Left forelimb (tissue), 1 donor: ENCODE measurements around the gene BORCS8.
A peak's percentile ranks its signal among the peaks of the same experiment; 100 is the strongest.
"Not testable (repeated sequence)": the region's sequence is repeated elsewhere in the genome, so short reads cannot be mapped to it uniquely, and the experiment has no call there.

ENCODE experiments used
- DNase-seq: peaks from one replicate; pipeline ENCODE4 v3.0.0-alpha.2; 2018; ENCODE audit warnings: low spot score

The BORCS8 gene

DNA sequence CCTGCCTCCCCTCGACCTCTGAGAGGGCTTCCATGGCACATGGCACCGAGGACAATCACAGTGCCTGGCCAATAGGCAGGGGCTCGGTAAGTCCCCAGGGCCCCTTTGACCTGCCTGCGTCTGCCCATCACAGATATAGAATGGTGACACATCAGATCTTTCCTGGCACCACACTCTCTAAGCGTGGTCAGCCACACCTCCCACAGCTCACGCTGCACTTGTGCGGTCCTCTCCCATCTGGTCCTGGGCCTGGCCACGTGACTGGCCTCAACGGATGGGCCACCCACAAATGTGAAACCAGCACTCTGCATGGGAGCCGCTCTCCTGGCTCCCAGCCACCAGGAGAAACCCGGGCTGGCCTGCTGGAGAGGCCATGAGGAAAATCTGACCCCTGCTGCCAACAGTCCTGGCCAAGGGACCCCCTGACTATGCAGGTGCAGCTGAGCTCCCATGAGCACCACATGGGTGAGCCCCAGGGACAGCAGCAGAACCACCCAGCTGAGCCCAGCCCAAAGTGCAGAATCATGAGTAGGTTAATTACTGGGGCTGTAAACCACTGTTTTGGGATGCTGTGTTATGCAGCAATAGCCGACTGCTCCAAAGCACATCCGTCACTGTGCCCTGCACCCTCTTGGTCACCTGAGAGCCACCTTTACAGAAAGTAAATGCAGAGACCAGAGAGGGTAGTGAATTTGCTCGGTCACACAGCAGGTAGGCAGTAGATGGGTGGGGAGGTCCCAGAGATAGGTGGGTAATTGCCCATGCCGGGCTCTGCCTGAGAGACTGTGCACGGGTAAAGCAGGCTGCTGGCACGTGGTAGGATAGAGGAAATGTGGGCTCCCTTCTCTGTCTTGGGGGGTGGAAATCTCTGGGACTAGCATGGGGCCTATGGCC lies 12.2 kb downstream of the BORCS8 start:
- no peak for DNase-seq

GRCh38 chr19:19176950-19177349 lies 15.0 kb downstream of the BORCS8 start:
- DNase-seq: no peak

GRCh38 chr19:19173243-19173642 lies 18.7 kb downstream of the BORCS8 start:
- not testable (repeated sequence) for DNase-seq

- no peak for DNase-seq
Observed at GRCh38 chr19:19171821-19172532, 20.0 kb downstream of the BORCS8 start.

GRCh38 chr19:19170873-19171672 lies 20.9 kb downstream of the BORCS8 start:
- no peak for DNase-seq

- peak; percentile 80 for DNase-seq
Observed at GRCh38 chr19:19170053-19170872, 21.7 kb downstream of the BORCS8 start, which contains the start of gene MEF2B. Gene MEF2B, minus strand, starts transcription at chr19:19170263. Its CDS starts 19,528 bp downstream, at chr19:19150735.

DNA sequence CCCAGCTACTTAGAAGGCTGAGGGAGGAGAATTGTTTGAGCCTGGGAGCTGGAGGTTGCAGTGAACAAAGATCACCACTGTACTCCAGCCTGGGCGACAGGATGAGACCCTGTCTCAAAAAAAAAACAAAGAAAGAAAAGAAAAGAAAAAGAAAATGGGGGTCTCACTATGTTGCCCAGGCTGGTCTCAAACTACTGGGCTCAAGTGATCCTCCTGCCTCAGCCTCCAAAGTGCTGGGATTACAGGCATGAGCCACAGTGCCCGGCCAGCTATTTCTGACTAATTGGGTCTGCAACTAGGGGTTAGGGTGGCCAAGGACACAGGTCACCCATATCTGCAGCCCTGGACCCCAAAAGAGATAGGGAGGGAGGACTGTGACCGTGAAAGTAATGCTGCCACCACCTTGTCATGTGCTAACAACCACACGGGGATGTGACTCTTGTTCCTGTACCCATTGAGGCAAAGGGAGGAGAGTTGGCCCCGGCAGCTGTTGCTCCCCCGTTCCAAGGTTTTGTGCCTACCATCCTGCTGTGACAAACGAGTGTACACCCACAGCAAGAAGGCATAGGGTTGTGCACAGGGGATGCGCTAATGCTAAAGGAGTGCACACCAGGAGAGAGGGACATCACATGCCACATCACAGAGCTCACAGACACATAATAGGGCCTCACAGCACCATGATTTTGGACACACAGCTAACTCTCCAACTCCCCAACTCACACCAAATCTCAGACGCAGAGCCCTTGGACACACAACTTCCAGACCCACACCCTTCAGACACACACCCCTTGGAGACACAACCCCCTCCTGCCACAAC lies 22.5 kb downstream of the BORCS8 start:
- no peak for DNase-seq

GRCh38 chr19:19167612-19168011 lies 24.3 kb downstream of the BORCS8 start:
- no peak for DNase-seq

DNA sequence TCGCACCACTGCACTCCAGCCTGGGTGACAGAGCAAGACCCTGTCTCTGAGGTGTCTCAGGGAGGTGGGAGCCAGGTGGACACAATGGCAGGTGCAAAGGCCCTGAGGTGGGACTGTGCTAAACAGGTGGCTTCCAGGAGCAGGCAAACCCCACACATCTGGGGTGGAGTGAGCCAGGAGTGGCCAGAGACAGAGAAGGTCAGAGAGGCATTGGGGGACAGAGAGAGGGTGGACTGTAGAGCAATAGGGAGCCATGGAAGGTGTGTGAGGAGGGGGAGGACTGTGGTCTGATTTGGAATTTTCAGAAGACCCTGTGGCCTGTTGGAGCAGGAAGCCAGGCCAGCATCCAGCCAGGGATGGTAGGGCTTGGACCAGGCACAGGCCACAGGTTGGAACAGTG lies 26.6 kb downstream of the BORCS8 start:
- no peak for DNase-seq

DNA sequence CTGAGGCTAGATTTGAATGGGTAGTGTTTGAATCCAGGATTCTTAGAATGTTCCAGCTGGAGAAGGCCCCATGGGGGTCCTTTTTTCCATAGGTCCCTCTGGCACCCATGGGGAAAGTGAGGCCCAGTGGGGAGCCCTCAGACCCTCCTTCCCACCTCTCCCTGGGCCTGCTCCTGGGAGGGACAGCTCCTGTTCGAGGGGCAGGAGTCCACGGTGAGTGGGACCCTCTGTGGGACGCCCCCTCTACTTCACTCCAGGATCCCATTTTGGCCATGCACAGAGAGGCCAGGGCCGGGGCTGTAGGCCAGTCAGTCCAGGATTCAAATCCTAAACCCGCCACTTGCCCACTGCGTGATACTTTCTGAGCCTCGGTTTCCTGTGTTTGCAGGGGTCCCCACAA lies 29.5 kb downstream of the BORCS8 start:
- no peak for DNase-seq

- DNase-seq: no peak
Observed at GRCh38 chr19:19160461-19161035, 31.4 kb downstream of the BORCS8 start.

DNA sequence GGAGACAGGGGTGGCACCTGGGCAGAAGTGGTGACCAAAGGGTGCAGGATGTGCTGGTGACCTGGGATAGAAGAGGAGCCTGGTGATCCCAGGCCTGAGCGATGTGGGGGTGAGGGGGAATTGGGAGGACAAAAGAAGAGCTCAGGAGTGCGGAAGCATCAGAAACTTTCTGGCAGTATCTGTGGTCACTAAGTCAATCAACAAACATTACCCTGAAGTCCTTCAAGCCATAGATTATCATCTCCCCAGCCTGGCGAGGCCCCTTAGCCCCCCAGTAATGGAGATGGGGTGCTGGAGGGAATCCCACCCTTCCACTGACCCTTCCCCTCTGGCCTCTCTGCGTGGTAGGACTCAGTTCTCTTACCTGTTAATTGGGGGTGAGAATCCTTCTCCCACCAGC lies 32.4 kb downstream of the BORCS8 start:
- DNase-seq: no peak

DNA sequence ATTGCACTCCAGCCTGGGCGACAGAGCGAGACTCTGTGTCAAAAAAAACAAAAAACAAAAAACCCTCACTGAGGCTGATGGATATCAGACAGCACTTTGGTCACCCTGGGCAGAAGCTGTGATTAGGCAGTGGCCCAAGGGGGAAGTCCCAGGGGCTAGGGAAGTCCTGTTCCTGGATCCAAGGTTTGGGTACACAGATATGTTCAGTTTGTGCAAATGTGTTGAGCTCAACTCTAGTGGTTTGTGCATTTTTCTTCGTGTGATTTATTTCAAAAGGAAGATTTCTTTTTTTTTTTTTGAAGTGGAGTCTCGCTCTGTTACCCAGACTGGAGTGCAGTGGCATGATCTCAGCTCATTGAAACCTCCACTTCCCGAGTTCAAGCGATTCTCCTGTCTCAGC lies 34.1 kb downstream of the BORCS8 start:
- DNase-seq: no peak

DNA sequence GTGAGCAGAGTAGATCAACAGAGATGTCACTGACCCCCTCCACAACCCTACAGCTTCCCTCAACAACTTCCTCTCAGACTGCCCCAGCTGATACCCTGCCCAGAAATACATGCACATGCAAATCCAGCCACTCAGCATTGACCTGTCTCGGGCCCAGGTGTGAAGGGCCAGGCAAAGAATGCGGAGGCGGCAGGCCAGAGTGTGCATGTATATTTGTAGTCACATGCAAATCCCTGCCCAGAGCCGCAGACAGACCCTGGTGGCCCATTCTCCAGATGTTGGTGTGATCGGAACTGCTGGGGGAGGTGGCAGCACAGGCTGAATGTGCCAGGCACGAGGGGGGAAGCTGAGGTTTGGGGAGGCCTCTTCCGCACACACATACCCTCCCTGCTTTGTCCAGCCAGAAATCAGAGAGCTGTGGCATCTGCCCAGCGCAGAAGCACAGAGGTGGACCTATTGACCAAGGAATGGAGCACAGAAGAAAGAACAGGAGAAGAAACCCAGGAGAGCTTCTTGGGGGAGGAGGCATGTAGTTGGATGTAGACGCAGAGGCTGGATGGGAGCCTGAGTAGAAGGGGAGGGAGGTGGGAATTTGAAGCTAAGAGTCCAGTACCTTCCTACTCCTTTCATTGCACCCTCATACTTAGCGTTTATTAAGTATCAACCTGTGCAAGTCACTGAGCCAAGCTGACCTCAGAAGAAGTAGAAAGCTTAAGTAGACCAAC lies 36.3 kb downstream of the BORCS8 start:
- DNase-seq: no peak

DNA sequence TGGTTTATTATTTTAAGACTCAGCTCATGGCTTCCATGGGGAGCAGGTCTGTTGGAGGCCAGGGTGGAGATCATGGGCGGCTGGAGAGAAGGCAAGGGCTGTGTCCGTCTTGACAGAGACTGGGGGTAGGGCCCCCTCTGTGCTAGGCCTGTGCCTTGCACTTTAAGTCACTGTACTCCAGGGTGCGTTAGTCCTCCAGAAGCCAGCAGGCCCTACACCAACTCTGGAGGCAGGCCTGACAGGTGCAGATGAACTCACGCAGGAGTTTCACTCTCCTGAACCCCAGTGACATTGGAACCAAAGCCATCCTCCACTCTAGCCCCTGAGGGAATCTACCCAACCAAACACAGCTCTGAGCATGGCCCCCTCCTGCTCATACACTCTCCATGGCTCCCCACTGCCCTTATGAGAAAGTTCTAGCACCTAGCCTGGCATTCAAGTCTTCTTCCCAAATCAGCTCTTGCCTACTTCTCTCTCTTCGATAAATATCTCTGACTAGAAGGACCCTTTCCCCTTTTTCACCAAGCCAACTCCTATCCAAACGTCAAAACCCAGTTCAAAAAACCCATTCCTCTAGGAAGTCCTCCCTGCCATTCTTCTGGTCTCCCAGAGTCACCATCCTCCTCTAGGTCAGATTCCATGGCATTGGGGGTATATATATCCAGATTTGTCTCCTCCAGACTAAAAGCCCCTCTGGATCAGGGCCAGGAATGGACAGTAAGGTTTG lies 37.0 kb downstream of the BORCS8 start:
- no peak for DNase-seq

GRCh38 chr19:19152668-19153384 lies 39.1 kb downstream of the BORCS8 start:
- no peak for DNase-seq

DNA sequence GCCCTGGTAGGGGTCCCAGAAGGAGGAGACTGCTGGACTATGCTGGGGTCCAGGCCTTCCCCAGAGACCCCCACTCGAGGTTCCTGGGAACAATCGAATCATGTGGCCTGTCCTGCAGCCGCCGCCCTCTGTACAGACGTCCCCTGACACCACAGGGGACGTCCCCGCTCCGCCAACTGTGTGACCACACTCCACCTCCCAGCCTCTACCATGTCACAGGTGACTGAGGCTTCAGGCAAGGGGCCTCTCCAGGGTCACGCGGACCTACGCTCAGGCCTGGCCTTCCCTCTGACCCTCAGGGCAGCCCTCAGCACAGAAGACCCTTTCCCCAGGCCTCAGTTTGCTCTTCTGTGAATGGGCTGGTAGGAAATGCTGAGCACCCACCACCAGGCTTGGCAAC lies 40.5 kb downstream of the BORCS8 start:
- DNase-seq: no peak

DNA sequence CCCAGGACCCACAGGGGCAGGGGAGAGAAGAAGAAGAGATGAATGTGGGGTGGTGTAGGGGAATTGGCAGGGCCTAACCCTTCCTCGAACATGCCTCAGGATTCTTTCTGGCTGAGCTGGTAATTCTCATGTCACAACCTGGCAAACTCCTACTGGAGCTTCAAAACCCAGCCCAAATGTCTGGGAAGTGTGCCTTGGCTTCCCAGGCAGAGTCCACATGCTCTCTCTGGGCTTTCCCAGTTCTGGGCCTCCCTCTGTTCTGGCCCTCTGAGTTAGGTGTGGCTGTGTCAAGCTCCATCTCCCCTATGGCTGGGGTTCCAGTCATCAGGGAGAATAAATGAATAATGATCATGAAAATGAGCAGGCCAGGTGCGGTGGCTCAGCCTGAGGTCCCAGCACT lies 42.5 kb downstream of the BORCS8 start:
- DNase-seq: no peak
